Measurements from ENCODE around the gene NPY1R.
A peak's percentile ranks its signal among the peaks of the same experiment; 100 is the strongest.

Gene NPY1R

DNA sequence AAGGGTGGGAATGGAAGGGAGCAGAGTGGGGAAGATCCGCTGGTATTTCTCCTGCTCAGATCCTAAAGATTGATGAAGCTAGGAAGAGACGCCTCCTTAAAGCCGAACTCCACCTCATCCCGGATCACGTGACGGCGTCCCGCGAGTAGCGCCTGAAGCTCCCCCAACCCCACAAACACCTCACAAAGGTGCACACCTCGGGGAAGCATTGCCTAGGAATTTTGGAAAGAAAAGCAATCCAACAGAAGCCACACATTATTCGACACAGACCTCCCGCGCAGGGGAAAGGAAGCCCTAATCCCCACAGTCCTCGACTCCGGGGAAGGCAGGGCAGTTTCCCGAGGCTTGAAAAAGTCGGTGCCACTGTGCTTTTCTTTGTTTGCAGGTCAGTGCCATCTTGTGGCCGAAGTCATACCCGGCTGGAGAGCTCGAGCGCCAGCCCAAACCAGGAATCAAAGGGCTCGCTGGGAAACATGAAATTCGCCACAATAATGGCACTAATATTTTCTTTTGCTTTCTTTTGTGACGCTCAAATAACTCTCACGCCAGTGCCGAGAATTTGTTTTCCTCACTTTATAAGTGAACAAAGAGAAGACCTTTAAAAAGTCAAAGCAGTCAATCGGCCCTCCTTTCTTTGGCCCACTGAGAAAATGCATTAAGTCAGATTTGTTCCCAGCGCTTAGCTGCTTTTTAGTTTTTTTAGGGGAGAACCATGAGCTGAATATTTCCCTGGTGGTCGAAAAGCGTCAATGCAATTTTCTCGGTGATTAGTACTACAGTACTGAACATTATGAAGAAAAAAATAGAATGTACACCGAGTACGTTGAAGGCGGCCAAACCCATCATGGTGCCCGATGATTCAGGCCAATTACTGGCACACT is at the start of gene NPY1R:
TSS of gene NPY1R (minus strand) at position 71 of the 881 bp plus-strand sequence. CDS start 6,042 bp downstream, outside the sequence.
- DNase-seq (ENCODE audit: low spot score) = peak; percentile 86

DNA sequence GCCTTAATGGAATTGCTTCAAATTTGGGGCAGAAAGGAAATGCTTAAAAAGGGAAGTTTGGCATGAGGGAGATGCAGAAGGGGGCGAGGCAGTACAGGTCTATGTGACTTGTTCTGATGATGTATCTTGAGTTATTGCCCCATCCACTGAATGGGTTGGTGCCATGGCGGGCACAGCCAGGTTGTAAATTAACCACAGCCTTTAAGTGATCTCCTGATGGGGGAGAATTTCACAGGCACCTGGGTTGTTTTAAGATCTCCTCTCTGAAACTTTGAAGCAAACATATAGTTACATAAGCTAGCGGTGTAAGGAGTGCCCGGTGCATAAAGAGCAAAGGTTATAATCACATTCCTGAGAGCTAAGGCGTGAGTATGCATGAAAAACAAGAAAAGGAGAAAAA is 48.3 kb upstream of the NPY1R start:
- no peak for DNase-seq (ENCODE audit: low spot score)

DNA sequence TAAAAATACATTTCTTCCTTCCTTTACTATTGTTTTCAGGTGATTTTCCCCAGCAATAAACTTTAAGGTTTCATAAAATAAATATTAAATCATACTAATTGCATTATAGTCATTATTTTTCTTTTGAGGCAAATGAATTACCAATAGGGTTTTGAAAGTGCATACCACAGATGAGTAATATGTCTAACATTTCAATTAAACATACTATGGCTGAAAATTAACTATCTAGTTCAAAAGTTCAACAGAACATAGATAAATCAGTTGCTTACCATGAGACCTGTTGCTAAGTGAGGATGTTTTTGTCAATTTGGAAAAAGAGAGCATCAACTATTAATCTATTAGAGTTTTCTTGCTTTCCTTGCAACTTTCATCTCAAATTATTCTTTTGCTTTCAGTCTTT is 46.3 kb upstream of the NPY1R start:
- DNase-seq (ENCODE audit: low spot score) = no peak

DNA sequence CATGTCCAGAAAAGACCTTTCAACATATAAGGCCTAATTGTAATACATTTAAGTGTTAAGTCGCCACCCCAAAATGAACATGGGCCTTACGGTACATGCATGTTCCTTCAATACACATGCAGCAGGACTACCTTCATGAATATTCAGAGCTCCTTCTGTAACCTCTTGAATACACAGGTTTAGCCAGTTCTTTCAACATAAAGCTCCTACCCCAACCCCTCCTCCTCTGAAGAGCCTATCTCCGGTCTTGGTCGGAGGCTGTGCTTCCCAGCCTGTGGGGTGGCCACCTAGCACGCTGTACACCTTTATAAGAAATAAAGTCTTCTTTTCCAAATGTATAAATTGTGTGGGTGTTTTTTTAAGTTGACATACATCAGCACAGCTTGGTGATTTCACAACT is 39.6 kb upstream of the NPY1R start:
- no peak for DNase-seq (ENCODE audit: low spot score)

DNA sequence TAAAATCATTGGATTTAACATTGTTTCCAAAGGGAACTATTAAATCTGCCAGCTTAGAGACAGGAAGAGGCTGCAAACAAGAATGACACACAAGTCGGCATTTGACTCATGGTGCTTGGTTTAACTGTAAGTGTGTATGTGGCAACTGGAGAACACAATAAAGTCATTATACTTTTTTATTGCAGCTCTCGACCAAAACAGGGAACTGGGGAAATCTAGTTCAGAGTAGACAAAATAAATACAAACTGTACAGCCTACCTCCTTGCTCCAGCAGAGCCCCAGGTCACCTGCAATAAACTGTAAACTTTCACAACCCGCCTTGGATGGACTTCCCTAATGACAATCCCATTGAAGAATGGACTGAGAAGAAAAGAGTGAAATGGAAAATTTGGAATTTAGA is 35.3 kb upstream of the NPY1R start:
- DNase-seq (ENCODE audit: low spot score) = no peak

DNA sequence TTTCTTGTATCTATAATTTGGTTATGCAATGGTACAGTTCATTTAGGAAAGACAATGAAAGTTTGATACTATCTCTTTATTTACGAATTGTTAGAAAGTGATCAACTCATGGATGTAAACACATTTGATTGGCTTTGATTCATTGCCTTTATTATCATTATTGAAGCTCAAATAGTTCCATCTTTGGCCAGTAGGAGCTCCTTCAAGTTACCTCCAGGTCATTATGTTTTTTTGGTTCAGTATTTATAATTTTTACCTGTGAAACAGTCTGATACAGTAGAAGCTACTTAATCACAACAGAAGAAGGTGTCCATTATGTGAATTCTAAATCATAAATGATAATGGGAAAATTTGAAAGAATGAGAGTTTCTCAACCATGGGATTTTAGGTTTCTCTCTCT is 23.7 kb upstream of the NPY1R start:
- DNase-seq (ENCODE audit: low spot score) = no peak

DNA sequence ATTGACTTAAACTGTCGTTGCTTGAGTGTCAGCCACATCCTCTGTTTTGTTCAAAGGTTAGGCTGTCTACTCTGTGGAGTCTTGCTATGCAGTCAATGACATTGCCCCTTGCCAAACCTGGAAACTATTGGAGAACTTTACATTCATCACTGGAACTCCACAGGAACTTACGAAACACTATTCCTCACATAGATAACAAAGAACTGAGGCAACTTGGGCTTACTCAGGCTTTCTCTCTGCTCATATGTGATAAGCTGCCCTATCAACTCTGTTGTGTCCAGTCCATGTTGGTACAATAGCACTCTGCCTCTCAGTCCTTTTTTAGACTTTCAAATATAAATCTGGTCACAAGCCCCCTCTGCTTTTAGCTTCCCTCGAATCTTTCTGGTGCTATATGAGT is 20.7 kb upstream of the NPY1R start:
- DNase-seq (ENCODE audit: low spot score) = no peak

DNA sequence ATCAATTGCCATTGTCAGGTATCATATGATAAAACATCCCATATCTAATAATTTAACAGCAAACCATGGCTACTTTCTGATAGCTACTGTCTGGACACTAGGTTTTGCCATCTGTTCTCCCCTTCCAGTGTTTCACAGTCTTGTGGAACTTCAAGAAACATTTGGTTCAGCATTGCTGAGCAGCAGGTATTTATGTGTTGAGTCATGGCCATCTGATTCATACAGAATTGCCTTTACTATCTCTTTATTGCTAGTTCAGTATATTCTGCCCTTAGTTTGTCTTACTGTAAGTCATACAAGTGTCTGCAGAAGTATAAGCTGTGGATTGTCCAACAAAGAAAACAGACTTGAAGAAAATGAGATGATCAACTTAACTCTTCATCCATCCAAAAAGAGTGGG is 18.3 kb upstream of the NPY1R start:
- DNase-seq (ENCODE audit: low spot score) = no peak

DNA sequence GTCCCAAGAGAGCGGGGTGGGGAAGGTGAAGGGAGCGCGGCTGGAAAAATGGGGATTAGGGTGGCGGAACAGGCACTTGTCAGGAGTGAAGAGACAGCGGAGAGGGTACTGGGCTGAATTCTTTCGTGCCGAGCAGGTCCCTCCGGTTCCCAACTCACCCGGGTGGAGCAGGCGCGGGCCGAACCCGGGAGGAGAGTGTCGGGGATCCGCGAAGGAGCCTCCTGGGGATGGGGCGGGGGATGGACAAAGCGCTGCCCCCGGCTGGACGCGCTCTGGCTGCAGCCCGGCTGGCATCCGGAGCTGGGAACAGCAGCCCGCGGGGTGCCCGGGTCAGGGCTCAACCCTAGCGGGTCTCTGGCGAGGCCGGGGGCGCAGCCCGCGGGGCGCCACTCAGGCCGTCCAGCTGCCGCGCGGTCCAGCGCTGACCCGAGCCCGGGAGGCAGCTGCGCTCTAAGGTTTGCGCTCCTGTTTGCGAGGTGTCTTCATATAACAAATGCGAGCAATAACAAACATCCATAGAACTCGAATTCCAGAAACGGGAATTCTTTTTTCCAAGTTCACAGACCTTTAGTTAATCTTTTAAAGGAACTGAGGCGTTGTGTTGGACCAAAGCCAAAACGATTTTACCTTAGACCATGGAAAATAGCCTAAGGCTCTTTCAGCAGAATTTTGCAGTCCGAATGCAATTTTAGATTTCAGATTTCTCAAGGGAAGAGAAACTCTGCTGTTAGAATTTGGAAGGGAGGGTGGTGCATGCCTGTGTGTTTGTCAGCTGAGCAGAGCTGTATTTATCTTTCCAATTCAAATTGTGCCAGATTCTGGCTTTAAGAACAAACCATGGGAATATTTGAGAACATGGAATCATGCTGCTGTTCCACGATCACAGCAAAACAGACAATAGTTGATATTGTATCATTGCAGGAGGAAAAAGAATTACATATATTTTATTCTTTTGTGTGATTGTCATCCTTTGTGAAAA is 12.0 kb upstream of the NPY1R start:
- peak; percentile 19 for DNase-seq (ENCODE audit: low spot score)

DNA sequence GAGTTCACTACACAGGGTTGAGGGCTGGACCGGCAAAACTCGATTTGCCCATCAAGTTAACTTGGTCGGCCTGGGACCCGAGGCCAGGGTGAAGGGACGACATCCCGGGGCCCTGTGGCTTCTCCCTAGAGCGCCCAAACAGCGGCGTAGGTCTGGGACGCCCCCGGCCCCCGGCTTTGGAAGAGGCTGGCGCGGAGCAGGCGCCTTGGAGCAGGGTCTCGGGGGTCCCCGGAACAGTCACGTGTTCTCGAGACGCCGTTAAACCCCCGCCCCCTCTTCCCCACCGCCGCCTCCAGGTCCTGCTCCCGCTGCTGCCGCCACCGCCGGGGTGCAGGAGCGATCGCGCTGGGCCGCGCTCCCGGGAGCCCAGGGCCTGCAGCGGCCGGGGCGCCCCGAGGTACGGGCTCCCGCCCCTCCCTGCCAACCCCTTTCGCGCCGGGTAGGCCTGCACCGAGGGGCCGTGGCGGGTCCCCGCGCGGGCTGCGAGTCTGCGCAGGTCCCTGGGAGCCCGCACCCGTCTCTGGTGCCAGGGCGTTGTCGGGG is 11.3 kb upstream of the NPY1R start, which contains the start of gene NPY5R:
TSS of gene NPY5R (plus strand) at position 289 of the 543 bp plus-strand sequence. CDS start 6,382 bp downstream, outside the sequence.
- peak; percentile 12 for DNase-seq (ENCODE audit: low spot score)

DNA sequence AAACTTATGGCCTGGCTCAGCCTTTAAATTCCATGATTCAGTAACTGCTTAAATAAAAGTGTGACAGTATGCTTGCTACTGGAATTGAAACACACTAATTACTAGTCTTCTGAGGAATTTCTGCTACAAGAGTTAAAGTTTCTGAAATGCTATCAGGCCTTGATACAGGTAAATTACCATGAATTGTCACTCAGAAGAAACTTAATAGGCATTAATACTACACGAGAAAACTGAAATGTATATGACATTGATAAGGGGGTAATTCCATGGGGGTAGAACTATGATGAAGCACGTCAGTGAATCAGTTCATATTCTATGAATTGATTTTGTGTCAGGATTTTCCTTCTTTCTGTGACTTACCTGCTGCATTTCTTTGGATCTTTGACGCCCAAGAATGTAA is 3.0 kb upstream of the NPY1R start:
- no peak for DNase-seq (ENCODE audit: low spot score)

DNA sequence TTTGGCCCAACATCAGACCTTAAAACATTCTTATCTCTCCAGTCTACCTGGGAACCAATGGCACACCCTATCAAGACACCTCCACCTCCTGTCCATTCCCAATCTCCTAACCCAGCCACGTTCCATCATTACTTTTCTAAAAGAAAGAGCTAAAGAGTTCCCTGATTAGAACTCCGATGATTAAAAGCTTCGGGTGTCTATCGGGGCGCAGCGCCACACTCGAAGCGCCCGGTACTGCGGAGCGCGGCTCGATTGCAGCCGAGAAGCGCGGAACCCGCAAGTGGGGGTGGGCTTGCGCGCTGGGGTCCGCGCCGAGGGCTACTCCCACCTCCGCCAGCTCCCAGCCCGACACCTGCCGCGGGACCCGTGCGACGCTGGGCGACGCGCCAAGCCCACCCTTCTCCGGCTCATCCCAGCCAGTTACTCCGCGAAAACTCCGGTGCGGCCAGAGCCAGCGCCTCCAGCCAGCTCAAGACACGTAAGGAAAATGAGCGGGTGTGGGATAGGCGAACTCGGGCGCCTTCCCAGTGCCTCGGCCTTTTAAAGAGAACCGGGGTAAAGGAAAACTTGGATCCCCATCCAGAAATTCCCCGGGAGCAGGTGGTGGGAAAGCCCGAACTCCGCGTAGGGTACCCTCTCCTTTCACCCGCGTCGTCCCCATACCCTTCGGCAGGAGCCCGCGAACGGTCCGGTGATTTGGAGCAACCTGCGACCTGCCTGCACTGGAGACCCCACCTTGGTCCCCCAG is 593 bp downstream of the NPY1R start:
- peak; percentile 55 for DNase-seq (ENCODE audit: low spot score)

DNA sequence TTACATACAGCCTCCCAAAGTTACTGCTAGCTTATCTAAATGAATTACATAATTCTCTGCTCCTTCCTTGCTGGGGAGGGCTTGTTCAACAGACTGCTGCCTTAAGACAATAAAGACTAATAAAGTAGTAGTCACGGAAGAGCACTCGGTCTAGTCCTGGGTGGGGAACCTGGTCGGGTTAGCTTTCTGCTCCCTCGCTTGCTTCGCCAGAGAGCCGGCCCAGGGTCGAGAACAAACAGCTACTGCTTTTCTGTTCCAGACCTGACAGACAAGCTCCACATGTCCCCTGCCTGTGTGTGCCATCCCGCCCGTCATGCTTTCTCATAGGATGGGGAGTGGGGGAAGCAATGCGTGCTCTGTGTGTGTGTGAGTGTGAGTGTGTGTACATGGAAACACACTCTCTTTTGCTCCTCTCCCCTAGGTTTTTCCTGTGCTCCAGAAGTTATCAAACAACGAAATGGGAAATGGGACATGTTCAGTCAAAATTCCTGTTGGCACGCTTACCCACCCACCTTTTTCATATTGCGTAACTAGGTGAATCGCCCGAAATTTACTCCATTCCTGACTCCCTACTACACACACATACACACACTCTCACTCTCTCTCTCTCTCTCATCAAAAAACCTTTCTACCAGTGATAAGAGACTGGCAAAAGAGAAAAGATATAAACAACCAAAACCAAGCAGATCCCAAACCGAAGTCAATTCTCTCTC is 1.3 kb downstream of the NPY1R start:
- no peak for DNase-seq (ENCODE audit: low spot score)

DNA sequence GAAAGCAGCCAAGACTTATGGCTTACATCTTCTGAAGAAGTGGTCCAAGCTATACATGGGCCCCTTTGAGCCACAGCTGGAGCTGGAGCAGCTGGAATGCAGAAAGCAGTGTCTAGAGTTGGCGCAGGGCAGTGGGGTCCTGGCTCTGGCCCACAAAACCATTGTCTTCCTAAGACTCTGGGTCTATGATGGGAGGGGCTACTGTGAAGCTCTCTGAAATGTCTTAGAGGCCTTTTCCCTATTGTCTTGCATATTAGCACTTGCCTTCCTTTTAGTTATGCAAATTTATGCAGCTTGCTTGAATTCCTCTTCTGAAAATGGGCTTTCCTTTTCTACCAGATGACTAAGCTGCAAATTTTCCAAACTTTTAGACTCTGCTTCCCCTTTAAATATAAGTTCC is 15.3 kb downstream of the NPY1R start:
- no peak for DNase-seq (ENCODE audit: low spot score)

DNA sequence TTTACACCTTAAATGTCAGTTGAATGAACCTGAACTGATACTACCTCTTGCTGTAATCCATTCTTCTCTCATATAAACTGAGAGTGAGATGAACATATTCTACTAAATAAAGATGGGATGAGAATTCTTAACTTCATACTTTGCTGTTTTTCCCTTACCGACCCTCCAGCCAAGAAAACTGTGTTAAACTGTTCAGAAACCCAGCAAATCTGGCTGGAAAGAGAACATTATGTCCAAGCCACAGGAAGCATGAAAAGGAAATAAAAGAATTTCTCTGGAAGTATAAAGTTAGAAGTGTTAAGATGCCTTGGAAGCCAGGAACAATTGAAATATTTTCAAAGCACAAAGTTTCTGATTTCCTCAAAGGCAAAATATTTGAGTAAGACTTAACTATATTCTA is 22.9 kb downstream of the NPY1R start:
- DNase-seq (ENCODE audit: low spot score) = no peak

DNA sequence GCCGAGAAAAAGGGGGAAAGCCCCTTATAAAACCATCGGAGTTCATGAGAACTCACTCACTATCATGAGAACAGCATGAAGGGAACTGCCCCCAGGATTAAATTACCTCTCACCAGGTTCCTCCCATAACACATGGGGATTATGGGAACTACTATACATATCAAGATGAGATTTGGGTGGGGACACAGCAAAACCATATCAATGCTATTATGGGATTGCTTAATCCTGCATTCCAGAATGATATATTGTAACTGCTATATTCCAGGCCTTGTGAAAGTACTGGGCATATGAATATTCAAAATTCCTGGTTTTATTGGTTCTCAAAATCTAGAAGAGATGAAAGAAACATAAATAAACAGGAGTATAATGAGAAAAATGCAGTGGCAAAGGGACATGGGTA is 29.3 kb downstream of the NPY1R start:
- DNase-seq (ENCODE audit: low spot score) = no peak

DNA sequence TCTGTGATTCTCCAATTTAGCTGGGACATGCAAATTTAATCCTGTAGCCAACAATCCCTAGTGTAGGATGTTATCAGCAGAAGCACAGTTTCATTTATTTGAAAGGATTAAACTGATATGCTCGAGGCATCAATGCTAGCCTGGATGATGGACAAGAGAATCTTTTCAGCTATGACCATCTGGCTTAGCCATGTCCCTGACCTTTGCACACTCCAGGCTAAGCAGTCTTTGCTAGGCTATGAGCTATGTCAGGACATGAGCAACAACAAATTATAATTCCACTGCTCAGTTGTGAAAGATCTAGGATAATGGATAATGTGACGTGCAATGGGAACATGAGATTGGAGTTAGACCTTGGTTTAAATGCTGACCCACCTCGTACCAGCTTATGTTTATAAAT is 32.0 kb downstream of the NPY1R start:
- DNase-seq (ENCODE audit: low spot score) = no peak

DNA sequence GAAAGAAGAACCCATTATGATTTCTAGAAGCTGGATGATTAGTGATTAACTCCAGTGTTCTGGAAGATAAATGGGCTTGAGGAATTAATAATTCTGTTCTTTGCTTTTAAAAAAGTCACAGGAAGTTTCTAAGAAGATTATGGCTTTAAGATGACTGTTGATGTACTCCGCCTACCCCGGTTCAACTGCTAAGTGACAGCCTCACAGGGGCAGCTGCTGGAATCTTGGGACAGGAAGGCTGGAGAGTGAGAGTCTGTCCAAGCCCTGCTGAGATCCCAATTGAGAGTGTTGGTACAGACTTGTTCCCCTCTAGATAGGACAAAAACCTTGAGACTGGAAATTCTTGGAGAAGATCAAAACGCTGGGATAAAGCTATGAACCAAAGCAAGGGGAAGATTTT is 37.3 kb downstream of the NPY1R start:
- no peak for DNase-seq (ENCODE audit: low spot score)

DNA sequence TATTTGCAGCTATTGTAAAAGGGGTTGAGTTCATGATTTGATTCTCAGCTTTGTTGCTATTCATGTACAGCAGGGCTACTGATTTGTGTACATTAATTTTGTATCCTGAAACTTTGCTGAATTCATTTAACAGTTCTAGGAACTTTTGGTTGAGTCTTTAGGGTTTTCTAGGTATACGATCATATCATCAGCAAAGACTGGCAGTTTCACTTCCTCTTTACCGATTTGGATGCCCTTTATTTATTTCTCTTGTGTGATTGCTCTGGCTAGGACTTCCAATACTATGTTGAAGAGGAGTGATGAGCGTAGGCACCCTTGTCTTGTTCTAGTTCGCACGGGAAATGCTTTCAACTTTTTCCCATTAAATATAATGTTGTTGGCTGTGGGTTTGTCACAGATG is 48.1 kb downstream of the NPY1R start:
- DNase-seq (ENCODE audit: low spot score) = no peak

DNA sequence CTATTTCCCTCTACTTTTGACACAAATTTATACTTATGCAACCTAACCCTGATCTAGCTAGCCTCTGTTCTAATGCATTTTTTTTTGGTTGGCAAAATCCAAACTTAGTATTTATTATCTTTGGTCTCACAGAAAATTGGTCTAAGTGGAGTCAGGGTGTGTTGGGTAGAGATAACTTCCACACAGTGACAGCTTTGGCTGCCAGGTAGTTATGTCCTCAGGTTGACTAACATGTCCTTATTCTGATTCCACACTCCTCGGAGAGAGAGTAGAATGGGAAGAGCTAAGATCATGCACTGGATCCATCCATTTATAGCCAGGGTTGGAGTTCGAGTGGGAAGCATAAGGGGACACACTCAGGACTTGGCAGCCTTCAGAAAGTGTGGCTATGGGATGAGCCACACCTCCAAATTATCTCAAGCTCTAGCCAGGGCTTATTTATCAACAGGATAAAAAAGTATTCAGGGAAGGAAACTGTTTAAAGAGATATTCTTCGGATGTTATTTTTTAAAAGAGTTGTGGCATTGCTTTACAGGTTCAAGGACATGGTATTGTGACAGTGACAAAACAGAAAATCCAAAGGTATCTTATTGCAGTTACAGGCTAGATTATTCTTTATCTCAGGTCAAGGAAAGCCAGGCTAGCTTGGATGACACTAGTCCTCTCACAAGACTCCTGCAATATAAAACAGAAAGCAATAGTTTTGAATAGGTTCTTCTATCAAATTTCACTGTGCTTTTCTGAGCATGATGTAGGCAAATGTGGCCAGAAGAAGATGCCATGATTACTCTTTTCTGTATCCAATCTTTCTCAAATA is 51.5 kb downstream of the NPY1R start:
- no peak for DNase-seq (ENCODE audit: low spot score)

All from GM03348 (cell line).